Tongue (tissue), 1 donor: ENCODE measurements around the gene FAM9C. TPM values are rescaled to one million over a fixed set of nuclear protein-coding genes. Genes with fewer than 3 reads are reported as not detected.

Source experiments
- total RNA-seq: library from RNA; depleted of rRNA; stranded (reverse); fragments of >200 nt; gene quantifications from one replicate; pipeline ENCODE4 v1.2.3, GENCODE V29; 2014

FAM9C gene
- total RNA-seq, 1 donor from 2014 or later: not detected

Other genes with a start within 250 kb of the FAM9C start
- 1.2 TPM for gene TLR7, start 177.5 kb downstream of the FAM9C start, total RNA-seq
- gene TLR8, start 138.0 kb downstream of the FAM9C start, total RNA-seq: not detected
- 804 TPM for gene TMSB4X, start 69.5 kb downstream of the FAM9C start, total RNA-seq